GM19043 (cell line): Measurements from ENCODE around the gene SQSTM1.
A peak's percentile ranks its signal among the peaks of the same experiment; 100 is the strongest.

Experiments
- ATAC-seq: cut with Tn5 transposase; IDR thresholded peaks from one replicate; pipeline ENCODE4 v1.9.1; 2021; ENCODE audit warnings: low read depth; ENCODE audit not compliant: unreplicated experiment

The SQSTM1 gene

DNA sequence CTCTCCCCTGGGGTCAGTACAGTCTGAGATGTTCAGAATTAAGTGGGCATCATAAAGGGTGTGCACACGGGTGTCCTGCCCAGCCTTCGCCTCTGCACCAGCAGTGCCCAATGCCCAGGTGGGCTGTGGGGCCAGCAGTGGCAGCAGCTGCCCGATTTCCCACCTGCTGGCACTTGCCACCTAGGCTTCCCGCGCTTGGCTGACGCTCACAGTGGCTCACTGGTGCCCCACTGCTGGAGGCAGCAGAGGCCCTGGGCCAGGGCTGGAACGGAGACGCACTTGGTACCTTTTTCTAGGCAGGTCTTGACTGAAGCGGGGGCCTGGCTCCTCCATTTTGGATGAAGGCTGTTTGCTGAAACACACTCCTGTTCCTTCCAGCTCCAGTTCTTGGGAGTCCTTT, 20.9 kb downstream of the SQSTM1 start:
- ATAC-seq: no peak

DNA sequence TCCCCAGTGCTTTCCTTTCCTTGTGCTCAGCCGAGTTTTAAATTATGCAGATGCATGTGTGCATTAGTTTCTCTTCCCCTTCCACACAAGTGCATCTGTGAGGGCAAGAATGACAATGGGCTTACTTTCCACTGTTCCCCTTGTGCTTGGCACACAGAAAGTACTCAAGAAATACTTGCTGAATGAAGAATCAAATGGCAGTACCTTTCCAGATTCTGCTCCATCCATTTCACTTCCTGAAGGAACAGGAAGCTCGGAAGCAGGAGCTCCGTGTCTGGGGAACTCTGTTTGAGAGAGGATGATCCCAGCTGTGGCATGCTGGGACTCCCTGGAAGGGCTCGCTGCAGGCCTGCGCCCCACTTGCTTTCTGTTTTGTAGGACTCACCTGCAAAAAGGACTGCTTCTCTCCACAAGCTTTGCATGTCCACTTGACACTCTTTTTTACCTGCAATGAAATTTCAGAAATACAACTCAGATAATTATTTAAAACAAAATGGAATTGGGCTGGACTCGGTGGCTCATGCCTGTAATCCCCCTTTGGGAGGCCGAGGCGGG, 32.4 kb downstream of the SQSTM1 start:
- ATAC-seq: peak; percentile 90

DNA sequence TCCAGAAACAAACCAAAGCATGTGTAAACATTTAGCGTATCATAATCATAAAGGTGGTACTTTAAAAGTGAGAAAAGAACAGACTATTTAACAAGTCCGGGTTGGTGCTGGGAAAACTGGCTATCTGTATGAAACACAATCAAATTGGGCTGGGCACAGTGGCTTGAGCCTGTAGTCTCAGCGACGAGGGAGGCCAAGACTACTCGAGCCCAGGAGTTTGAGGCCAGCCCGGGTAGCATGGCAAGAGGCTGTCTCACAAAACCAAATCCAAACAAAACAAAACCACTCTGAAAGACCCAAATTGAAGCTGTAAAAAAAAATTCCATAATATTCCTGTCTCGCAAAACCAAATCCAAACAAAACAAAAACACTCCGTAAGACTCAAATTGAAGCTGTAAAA, 33.7 kb downstream of the SQSTM1 start:
- no peak for ATAC-seq

DNA sequence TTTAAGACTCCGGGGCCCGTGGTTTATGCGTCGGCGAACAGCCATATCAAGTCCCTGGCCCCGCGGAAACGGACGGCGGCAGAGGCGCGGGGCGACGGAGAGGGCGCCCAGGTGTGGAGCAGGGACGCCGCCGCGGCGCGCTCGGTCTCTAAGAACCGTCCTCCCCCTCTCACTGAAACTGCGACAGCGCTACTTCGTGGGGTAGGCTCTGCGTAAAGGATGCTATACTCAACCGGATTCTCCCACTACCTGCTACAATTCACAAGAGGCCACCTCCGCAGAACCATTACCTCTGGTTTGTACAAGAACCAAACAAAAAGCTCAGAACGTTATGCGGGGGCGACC, 37.5 kb downstream of the SQSTM1 start:
- peak; percentile 28 for ATAC-seq

DNA sequence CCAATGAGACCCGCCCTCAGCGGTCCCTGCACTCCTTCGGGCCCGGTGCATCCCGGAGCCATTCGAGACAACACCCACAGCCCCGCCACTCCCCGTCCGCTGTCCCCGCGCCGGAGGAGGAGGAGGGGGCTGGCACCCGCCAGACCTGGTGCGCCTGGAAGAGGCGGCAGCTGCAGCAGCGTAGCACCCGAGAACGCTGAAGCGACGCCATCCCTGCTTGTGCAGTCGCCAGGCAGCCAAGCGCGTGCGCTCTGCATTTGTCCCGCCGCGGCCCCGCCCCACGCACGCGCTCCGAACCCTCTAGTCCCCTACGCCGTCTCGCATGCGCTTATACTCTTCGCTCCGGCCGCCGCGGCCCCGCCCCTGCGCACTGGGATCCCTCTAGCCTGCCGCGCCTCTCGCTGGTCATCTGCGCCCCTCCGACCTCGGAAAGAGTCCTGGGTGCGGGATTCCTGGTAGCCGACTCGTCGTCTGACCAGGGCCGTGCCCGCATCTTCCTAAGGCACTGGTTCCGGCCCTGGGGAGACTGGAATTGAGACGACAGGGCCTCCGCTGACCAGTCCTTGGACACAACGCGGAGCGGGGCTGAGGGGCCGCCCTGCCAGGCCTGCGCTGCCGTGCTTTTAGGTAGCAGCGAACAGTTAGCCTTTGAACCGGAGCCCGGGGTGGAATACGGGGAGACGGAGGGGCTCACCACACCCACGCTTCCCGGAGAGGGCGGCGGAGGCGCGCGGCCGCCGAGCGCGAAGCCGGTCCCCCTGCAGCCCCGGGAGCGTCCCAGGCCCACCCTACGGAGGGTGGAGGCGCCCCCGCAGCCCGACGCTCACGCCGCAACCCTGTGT, 38.1 kb downstream of the SQSTM1 start, which contains the start of gene MRNIP:
TSS of gene MRNIP (minus strand) at position 232 of the 842 bp plus-strand sequence. CDS start at position 211, 21 bp downstream.
- ATAC-seq: peak; percentile 97

DNA sequence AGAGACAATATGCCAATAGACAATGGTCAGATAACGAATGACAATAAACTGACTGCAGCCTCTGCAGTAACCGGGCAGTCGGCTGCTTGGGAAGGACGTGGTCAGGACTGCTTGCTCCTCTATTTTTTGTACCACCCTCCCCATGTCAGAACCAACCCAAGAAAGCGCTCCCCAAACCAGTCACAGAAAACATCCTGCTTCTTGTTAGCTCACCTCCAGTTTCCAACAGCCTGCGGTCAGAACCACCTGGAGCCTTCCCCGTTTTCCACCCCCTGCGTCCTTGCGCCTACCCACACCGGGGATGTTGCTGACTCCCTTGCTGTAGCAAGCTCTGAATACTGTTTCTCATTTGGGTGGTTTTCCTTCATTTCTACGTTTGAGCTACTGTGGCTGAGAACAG, 39.6 kb downstream of the SQSTM1 start:
- no peak for ATAC-seq

DNA sequence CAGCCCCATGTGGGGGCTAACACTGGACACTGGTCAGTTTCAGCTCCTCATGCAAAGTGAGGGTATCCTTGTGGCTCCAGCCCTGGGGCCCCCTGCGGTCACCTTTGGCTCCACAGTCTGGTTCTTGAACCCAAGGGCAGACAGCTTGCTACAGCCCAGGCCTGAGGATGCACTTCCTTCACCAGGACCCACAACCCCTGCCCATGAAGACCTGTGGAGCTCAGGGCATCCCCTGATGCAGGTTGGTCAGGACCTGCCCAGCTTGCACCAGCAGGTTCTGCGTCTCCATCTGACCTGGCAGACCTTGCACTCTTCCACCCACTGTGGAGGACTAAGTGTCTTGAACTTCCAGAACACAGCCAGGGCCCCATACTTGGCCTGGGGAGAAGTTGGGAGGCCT, 41.6 kb downstream of the SQSTM1 start:
- no peak for ATAC-seq

DNA sequence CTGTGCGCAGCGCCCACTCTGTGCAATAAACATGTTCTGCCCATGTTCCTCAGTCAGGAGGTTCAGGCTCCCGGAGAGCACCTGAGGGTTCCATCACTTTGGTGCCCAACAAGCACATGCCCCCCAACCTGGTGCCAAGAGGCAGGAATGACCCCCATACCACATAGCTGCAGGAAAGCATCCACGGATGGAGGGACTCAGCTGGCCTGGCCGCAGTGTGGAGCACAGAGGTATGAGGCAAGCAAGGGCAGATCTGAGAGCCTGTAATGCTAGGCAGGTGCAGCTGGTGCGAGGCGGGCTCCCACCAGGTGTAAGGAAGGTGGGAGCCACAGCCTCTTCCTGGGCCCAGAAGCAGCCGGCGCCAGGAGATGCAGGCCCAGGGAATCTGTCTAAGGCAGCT, 42.2 kb downstream of the SQSTM1 start:
- no peak for ATAC-seq

DNA sequence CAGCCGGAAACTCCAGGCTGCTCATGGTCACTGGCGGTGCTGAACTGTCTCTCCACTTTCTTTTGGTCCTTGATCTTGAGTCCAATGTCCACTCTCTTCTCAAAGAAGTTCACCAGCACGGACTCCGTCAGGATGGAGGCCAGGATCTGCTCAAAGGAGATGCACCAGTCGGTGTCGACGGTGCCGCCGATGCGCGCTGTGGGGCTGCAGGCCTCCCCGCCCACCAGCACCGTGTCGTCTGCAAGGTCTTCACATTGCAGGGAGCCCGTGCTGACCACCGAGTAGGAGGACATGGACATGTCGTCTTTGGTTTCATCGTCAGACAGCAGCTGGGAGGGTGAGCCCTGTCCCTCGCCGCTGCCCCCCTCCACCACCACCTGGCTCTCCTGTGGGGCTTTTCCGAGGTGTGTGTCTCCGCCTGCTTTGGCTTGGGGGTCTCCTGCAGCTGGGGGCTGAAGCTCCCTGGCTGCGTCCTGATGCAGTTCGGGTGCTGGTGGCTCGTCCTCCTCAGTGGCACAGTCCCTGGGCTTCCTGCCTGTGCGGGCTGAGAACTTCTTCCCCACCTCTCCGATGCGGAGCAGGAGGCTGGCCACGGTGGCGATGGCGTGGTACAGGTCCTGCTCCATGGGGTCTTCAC, 42.9 kb downstream of the SQSTM1 start:
- ATAC-seq: no peak

DNA sequence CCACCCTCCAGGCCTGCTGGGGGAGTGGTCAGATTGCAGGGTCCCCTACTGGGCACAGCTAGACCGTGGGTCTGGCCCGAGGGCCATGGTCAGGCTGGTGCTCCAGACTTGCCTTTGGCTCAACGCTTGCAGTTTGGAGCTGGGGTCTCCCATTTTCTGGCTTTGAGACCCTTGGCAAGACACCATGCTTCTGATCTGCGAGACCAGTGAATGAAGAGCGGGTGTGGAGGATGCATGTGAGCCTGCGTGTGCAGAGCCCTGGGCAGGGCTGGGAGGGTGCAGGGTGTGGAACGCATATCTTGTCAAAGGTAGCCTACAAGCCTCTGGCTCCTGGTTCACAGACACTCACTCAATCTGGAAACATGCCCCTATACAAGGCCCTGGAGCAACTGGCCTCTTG, 44.0 kb downstream of the SQSTM1 start:
- no peak for ATAC-seq

DNA sequence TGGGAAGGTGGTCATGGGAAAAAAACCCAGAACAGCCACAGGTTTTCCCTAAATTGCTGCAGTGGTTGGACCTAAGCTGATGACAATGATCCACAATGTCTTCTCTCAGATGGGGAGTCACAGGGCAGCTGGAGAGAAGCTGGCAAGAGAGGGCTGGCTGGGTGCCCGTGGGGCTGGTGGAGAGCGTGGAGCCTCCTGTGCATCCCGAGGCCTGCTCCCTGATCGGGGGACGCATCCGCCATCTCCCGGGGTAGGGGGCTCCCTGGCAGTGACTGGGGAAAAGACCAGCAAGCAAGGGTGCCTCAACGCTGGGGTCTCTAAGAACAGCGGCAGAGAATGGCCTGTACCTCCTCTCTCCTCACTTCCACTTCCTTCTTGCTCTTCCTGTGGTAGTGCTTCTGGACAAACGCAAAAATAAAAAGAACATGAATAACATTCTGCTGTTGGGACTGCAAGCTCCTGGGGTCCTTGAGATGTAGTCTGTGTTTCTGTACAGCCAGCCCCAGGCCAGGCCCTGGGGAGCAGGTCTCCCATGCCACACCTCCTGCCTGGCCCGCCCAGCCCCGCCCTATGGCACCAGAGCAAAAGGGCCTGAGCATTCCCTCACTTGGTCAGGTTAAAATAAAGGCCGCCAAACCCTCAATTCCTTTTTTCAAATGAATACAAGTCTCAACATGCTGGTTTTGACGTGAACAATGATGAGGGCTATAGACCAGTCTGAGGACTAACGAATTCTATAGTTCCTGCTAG, 45.0 kb downstream of the SQSTM1 start:
- no peak for ATAC-seq

DNA sequence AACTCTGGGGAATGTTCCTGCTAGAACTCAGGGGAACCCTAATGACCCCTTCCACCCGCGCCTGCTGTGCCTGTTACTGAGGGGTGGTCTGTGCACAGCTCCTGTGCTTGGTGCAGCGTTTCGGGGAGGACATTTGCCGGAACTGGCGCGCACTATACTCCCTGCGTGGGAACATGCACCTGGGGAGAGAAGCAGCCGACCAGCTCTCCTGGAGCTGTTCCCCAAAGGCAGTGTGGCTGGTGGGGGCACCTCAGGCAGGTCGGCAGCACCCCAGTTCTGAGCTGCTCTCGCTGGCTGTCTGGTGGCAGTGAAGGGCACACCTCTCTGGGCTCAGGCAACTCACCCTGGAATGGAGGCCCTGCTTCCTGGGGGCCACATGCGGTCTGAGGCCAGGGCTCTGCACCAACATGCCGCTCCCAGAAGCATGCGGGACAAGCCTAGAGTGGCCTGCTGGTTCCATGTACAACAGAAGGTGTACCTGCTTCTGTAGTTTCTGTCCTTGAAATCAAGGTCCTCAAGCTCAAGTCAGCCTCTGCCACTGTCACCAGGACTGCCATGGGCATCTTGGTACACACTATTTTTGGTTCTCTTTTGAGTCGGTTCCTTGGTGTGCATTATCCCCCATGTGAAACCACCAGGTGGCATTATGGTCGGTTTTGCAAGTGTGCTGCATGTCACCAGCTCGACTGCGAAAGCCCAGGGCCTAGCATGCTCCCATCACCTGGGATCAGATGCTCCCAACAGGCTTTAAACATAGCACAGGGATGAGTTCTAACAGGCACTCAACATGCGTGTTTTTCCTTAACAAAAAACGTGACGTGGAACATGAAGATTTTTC, 45.8 kb downstream of the SQSTM1 start:
- no peak for ATAC-seq

DNA sequence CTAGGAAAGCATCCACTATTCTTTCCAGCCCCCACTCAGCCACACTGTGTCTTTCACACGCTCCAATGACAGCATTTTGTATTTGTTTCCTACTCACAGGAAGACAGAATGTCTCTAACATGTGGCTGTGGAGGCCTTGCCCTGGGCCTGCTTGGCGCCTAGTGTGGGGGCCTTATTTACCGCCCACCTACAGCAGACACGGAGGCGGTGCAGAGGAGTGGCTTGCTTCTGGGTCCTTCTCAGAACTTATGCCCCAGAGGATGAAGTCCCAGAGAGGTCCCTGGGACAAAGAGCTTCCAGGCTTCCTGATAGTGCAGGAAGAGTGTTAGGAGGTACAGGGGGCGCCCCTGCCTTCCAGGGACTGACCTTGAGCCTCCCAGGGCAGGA, 46.4 kb downstream of the SQSTM1 start:
- ATAC-seq: no peak

DNA sequence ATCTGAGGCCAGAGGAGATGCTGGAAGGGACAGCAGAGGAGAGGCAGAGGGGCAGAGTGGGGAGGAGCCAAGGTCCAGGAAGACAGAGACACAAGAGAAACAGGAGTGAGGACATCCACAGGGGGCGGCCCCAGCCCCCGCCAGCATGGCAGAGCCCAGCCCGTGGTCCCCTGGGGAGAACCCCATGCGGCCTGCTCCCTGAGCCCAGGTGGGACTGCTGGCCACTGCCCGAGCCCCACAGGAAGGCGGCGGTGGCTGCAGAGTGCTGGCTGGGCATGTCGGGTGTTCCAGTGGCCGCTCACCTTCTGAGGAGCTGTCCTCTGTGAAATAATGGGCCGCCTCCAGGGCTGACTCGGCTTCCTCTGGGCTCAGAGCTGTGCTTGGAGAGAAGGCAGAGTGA, 46.8 kb downstream of the SQSTM1 start:
- no peak for ATAC-seq

DNA sequence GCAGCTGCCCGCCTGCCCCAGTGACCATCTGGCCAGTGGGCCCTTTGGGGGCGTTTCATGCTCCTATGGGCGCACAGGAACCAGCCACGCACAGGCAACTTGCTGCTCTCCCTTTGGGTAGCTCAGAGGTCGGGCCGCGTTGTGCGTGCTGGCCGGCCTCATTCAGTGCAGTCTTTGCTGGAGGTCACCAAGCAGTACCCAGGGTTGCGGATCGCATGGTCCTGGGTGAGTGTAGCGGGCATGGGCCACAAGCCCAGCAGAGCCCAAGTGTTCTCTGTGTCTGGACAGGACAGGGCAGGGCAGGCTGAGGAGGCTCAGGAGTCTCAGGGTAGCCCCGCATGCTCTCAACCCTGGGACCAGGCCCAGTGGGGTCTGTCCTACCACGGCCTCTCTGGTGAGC, 47.8 kb downstream of the SQSTM1 start:
- ATAC-seq: no peak

DNA sequence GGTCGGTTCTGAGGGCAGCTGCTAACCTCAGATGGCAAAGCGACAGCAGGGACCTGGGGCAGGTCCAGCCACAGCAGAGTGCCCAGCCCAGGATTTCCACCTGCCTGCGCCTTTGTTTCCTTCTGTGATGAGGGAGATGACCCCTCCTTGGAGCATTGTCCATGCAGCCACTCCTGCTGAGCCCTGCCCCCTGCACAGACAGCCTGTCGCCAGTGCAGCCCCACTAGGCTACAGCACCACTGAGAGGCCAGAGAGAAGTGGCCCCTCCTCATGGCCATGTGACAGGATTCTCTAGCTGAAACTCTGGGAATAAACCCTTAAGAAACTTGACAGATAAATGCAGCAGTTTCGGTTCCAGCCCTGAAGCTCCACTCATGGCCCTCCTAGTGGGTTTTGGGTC, 48.4 kb downstream of the SQSTM1 start:
- ATAC-seq: no peak

DNA sequence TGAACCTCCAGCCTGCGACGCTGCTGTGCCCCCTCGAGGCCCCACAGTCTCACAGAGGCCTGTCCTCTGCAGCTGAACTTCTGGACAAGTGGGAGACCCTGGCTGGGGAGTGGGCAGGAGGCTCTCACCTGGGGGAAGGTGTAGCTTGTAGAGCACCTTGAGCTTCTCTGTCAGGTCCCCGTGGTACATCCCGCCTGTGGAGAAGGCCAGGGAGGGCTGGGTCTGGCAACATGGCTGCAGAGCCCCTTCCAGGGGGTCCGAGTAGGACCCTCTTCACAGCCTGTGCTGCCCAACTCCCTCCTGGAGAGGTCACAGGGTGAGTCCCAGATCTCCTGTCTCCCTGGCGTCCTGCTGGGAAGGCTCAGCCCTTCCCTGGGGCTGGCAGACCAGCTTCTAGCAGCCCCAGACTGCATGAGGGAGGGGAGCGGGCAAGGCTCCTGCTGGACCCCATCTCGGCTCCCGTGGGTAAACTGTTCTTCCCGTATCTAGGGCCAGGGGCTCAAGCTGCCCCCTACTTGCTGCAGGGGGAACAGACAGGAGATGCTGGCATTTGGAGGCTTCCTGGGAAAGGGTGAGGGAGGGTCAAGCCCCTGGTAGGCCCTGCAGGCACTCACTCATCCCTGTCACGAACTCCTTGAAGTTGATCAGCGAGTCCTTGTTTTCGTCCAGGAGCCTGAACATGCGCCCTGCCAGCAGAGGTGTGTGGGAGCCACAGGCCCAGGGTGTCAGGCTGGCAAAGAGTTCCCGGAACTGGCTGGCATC, 49.1 kb downstream of the SQSTM1 start:
- ATAC-seq: no peak

DNA sequence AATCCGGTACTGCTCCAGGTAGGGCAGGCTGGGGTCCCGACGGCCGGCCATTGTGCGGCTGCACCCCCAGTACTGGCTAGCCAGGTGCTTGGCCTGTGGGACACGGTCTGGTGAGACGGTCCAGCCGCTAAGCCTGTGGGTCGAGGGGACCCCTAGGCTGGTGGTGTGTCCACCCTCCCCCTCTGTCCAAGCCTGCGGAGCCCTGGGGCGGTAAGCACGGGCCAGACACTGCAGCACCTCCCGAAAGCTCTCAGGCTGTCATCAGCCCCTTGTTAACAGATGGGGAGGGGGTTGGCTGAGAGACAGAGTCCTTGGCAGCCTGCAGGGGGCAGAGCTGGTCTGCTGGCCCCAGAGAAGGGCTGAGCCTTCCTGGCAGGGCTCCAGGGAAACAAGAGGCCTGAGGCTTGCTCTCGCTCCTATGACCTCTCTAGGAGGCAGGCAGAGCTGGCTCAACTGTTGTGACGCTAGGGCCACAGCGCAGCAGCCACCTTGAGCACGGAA, 49.7 kb downstream of the SQSTM1 start:
- no peak for ATAC-seq

DNA sequence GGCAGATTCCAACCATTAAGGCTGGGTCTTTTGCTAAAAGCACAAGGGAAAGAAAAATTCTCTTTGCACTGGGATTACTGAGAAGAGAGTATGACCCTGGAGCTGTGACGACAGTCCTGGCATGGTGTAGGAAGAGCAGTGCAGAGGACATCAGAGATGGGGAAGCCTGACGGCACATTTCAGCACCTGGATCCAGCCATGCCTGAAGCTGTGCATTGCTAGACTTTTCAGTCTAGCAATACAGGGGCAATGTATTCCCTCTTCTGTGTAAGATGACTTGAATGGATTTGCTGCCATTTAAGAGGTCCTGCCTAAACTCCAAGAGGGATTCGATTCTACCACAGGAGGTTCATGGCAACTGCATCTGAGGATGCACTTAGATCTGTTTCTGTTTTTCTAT, 50.2 kb downstream of the SQSTM1 start:
- no peak for ATAC-seq
